Trophoblast cell (in vitro differentiated cells and primary cell): ENCODE data around the gene KCNIP4.
A peak's percentile ranks its signal among the peaks of the same experiment; 100 is the strongest.

Experiments
- DNase-seq, 2 donors: peaks; one replicate each; pipeline ENCODE4 v3.0.0-alpha.2; 2016
- H2AFZ ChIP-seq: 2 replicates; pipeline ENCODE4 v1.6.1; 2013; ENCODE audit warnings: low read length, moderate library complexity, mild to moderate bottlenecking; ENCODE audit not compliant: insufficient read depth, poor library complexity
- H2AK5ac ChIP-seq: 2 replicates; pipeline ENCODE4 v1.6.1; 2013; ENCODE audit warnings: mild to moderate bottlenecking, low read length
- H2BK120ac ChIP-seq: 2 replicates; pipeline ENCODE4 v1.6.1; 2013; ENCODE audit warnings: low read length, mild to moderate bottlenecking, moderate library complexity; ENCODE audit not compliant: insufficient read depth, poor library complexity
- H2BK12ac ChIP-seq: 2 replicates; pipeline ENCODE4 v1.6.1; 2013; ENCODE audit warnings: mild to moderate bottlenecking, low read length, moderate library complexity
- H2BK5ac ChIP-seq: 2 replicates; pipeline ENCODE4 v1.6.1; 2013; ENCODE audit warnings: low read length, low read depth, moderate library complexity, mild to moderate bottlenecking; ENCODE audit not compliant: poor library complexity
- H3K14ac ChIP-seq: 2 replicates; pipeline ENCODE4 v1.6.1; 2013; ENCODE audit warnings: mild to moderate bottlenecking, low read length
- H3K18ac ChIP-seq: 2 replicates; pipeline ENCODE4 v1.6.1; 2013; ENCODE audit warnings: mild to moderate bottlenecking, low read length
- H3K23ac ChIP-seq: 2 replicates; pipeline ENCODE4 v1.6.1; 2013; ENCODE audit warnings: low read length
- H3K27ac ChIP-seq: 2 replicates; pipeline ENCODE4 v1.5.1; 2013; ENCODE audit warnings: low read depth, mild to moderate bottlenecking, inconsistent platforms, low read length, moderate library complexity
- H3K27me3 ChIP-seq: 2 replicates; pipeline ENCODE4 v1.6.1; 2013; ENCODE audit warnings: inconsistent platforms, mild to moderate bottlenecking, low read length, moderate library complexity; ENCODE audit not compliant: insufficient read depth
- H3K36me3 ChIP-seq, 2 experiments: 1 replicate in 1 of 2; 2 replicates in 1 of 2; pipeline ENCODE4 v1.6.1; 2013; ENCODE audit warnings: low read length in 2 of 2, mild to moderate bottlenecking in 2 of 2, moderate library complexity in 1 of 2; ENCODE audit not compliant: insufficient read depth in 2 of 2, control insufficient read depth in 1 of 2
- H3K4ac ChIP-seq: 2 replicates; pipeline ENCODE4 v1.6.1; 2013; ENCODE audit warnings: low read depth, mild to moderate bottlenecking, low read length, moderate library complexity
- H3K4me1 ChIP-seq, 2 experiments: 1 replicate in 1 of 2; 2 replicates in 1 of 2; pipeline ENCODE4 v1.6.1; 2013; ENCODE audit warnings: low read length in 2 of 2, mild to moderate bottlenecking in 2 of 2, moderate library complexity in 1 of 2; ENCODE audit not compliant: insufficient read depth in 2 of 2, control insufficient read depth in 1 of 2
- H3K4me2 ChIP-seq: 2 replicates; pipeline ENCODE4 v1.6.1; 2013; ENCODE audit warnings: inconsistent platforms, mild to moderate bottlenecking, low read length, moderate library complexity
- H3K4me3 ChIP-seq: 2 replicates; pipeline ENCODE4 v1.5.1; 2013; ENCODE audit warnings: mild to moderate bottlenecking, low read depth, low read length, inconsistent platforms
- H3K79me1 ChIP-seq: one replicate; pipeline ENCODE4 v1.6.1; 2013; ENCODE audit warnings: low read length
- H3K79me2 ChIP-seq: 2 replicates; pipeline ENCODE4 v1.6.1; 2013; ENCODE audit warnings: low read length, mild to moderate bottlenecking; ENCODE audit not compliant: control insufficient read depth, insufficient read depth, poor library complexity
- H3K9ac ChIP-seq: 2 replicates; pipeline ENCODE4 v1.6.1; 2013; ENCODE audit warnings: mild to moderate bottlenecking, low read length
- H3K9me3 ChIP-seq: 2 replicates; pipeline ENCODE4 v1.6.1; 2013; ENCODE audit warnings: low read depth, mild to moderate bottlenecking, control low read depth, inconsistent platforms, low read length; ENCODE audit not compliant: insufficient read depth
- H4K12ac ChIP-seq: 2 replicates; pipeline ENCODE4 v1.6.1; 2013; ENCODE audit warnings: low read depth, mild to moderate bottlenecking, low read length, moderate library complexity
- H4K8ac ChIP-seq: 2 replicates; pipeline ENCODE4 v1.6.1; 2013; ENCODE audit warnings: low read depth, mild to moderate bottlenecking, low read length, moderate library complexity
- H4K91ac ChIP-seq: one replicate; pipeline ENCODE4 v1.6.1; 2013; ENCODE audit warnings: low read depth, mild to moderate bottlenecking, low read length, moderate library complexity
- WGBS: extraction: QIAGEN DNeasy Blood & Tissue Kit; methylation state at CpG from one replicate; pipeline ENCODE4 v1.1.7; 2013; ENCODE audit warnings: missing lambda C conversion rate; ENCODE audit not compliant: insufficient read length, insufficient coverage; ENCODE audit errors: extremely low coverage; 5-methylcytosine and 5-hydroxymethylcytosine counted together

The KCNIP4 gene

GRCh38 chr4:21045119-21045518 lies 903.5 kb downstream of the KCNIP4 start:
- H3K79me1 ChIP-seq = no peaks in the 10 kb centered on the region
- no peaks in the 10 kb centered on the region for H3K9me3 ChIP-seq
- no peak overlapping the region for H3K23ac ChIP-seq
- no peak overlapping the region for H3K4ac ChIP-seq
- no peak overlapping the region for H3K18ac ChIP-seq
- no peak overlapping the region for H4K91ac ChIP-seq
- H3K14ac ChIP-seq = no peak overlapping the region
- no peak overlapping the region for H3K4me3 ChIP-seq
- H2BK12ac ChIP-seq = no peak overlapping the region
- H2BK5ac ChIP-seq = no peak overlapping the region
- no peak overlapping the region for H3K27ac ChIP-seq
- H2AFZ ChIP-seq = no peak overlapping the region
- no peaks in the 10 kb centered on the region for H3K36me3 ChIP-seq
- no peak overlapping the region for H4K8ac ChIP-seq
- H4K12ac ChIP-seq = no peak overlapping the region
- no peak overlapping the region for H2AK5ac ChIP-seq
- no peak for DNase-seq
- WGBS = no CpG with 5 or more reads among the region's 1 CpG
- no peaks in the 10 kb centered on the region for H3K4me1 ChIP-seq
- H3K9ac ChIP-seq = no peak overlapping the region
- H3K79me2 ChIP-seq = no peaks in the 10 kb centered on the region
- no peaks in the 10 kb centered on the region for H3K27me3 ChIP-seq
- H2BK120ac ChIP-seq = no peak overlapping the region
- no peak overlapping the region for H3K4me2 ChIP-seq

GRCh38 chr4:21041708-21042107 lies 906.9 kb downstream of the KCNIP4 start:
- no peaks in the 10 kb centered on the region for H3K27me3 ChIP-seq
- no peak overlapping the region for H3K14ac ChIP-seq
- WGBS = no CpG with 5 or more reads among the region's 3 CpGs

GRCh38 chr4:21034728-21035127 lies 913.8 kb downstream of the KCNIP4 start:
- no peak overlapping the region for H3K9ac ChIP-seq
- H3K9me3 ChIP-seq = peaks cover 1% of the 10 kb centered on the region
- H2AFZ ChIP-seq = no peak overlapping the region
- no peak overlapping the region for H3K4ac ChIP-seq
- H3K79me2 ChIP-seq = no peaks in the 10 kb centered on the region
- H3K4me2 ChIP-seq = no peak overlapping the region
- no peak overlapping the region for H4K91ac ChIP-seq
- no peak overlapping the region for H3K23ac ChIP-seq
- H3K18ac ChIP-seq = no peak overlapping the region
- no peak overlapping the region for H2AK5ac ChIP-seq
- no peak for DNase-seq
- no peak overlapping the region for H3K4me3 ChIP-seq
- H3K27ac ChIP-seq = no peak overlapping the region
- no peaks in the 10 kb centered on the region for H3K36me3 ChIP-seq
- H4K12ac ChIP-seq = no peak overlapping the region
- no peak overlapping the region for H2BK12ac ChIP-seq
- no peaks in the 10 kb centered on the region for H3K4me1 ChIP-seq
- no CpG with 5 or more reads among the region's 5 CpGs for WGBS
- no peaks in the 10 kb centered on the region for H3K79me1 ChIP-seq
- no peak overlapping the region for H4K8ac ChIP-seq
- H3K27me3 ChIP-seq = no peaks in the 10 kb centered on the region
- H3K14ac ChIP-seq = no peak overlapping the region
- no peak overlapping the region for H2BK5ac ChIP-seq
- no peak overlapping the region for H2BK120ac ChIP-seq

More at GRCh38 chr4:21041708-21042107, 906.9 kb downstream of the KCNIP4 start:
- no peak overlapping the region for H2BK12ac ChIP-seq
- H3K23ac ChIP-seq = no peak overlapping the region
- no peak overlapping the region for H4K8ac ChIP-seq
- H2BK120ac ChIP-seq = no peak overlapping the region
- no peak overlapping the region for H2AK5ac ChIP-seq
- no peak overlapping the region for H4K12ac ChIP-seq
- peaks cover 1% of the 10 kb centered on the region for H3K9me3 ChIP-seq
- no peaks in the 10 kb centered on the region for H3K36me3 ChIP-seq
- no peak overlapping the region for H3K4ac ChIP-seq
- no peak overlapping the region for H2AFZ ChIP-seq
- H3K27ac ChIP-seq = no peak overlapping the region
- no peak overlapping the region for H3K18ac ChIP-seq
- no peak overlapping the region for H3K9ac ChIP-seq
- H3K4me1 ChIP-seq = no peaks in the 10 kb centered on the region
- H2BK5ac ChIP-seq = no peak overlapping the region
- H3K4me2 ChIP-seq = no peak overlapping the region
- no peaks in the 10 kb centered on the region for H3K79me2 ChIP-seq
- H3K79me1 ChIP-seq = no peaks in the 10 kb centered on the region
- DNase-seq = peak in 1 of 2 donors; percentile 9
- H4K91ac ChIP-seq = no peak overlapping the region
- H3K4me3 ChIP-seq = no peak overlapping the region

GRCh38 chr4:21032089-21032645 lies 916.4 kb downstream of the KCNIP4 start:
- Histone ChIP-seq H2AK5ac (no peak overlapping the region), H3K4me2 (no peak overlapping the region), H3K27me3 (no peaks in the 10 kb centered on the region), H4K8ac (no peak overlapping the region), H3K79me1 (no peaks in the 10 kb centered on the region), H2BK12ac (no peak overlapping the region), H3K18ac (no peak overlapping the region), H2BK120ac (no peak overlapping the region), H3K9ac (no peak overlapping the region), H3K14ac (no peak overlapping the region), H4K91ac (no peak overlapping the region), H2BK5ac (no peak overlapping the region), H3K79me2 (no peaks in the 10 kb centered on the region), H3K36me3 (no peaks in the 10 kb centered on the region), H3K4ac (no peak overlapping the region), H3K27ac (no peak overlapping the region), H3K4me1 (no peaks in the 10 kb centered on the region), H2AFZ (no peak overlapping the region), H3K9me3 (no peaks in the 10 kb centered on the region), H3K23ac (no peak overlapping the region), H4K12ac (no peak overlapping the region), H3K4me3 (no peak overlapping the region)
- DNase-seq = peak in 1 of 2 donors; percentile 10
- WGBS = no CpG with 5 or more reads among the region's 3 CpGs
